ENCODE data around the gene CEMP1.

CEMP1 gene

GRCh38 chr16:2497116-2497630 is 34.0 kb downstream of the CEMP1 start:
- Histone ChIP-seq H3K4me1 (ENCODE audit: insufficient read depth, low read length, poor library complexity, severe bottlenecking) (no peaks in the 10 kb centered on the region), H3K4me2 (ENCODE audit: low read depth, low read length, poor library complexity, severe bottlenecking) (no peak overlapping the region), H4K20me1 (ENCODE audit: insufficient read depth, low read length, poor library complexity, severe bottlenecking) (no peaks in the 10 kb centered on the region), H3K9ac (ENCODE audit: low read depth, low read length, poor library complexity, severe bottlenecking) (no peak overlapping the region), H3K79me2 (ENCODE audit: insufficient read depth, low read length) (no peaks in the 10 kb centered on the region), H3K27me3 (ENCODE audit: insufficient read depth, low read length, poor library complexity, severe bottlenecking) (no peaks in the 10 kb centered on the region), H3K4me3 (ENCODE audit: low read length, poor library complexity, severe bottlenecking) (no peak overlapping the region), H3K36me3 (ENCODE audit: insufficient read depth, low read length) (no peaks in the 10 kb centered on the region; the same call in 1 of the 2 replicates), H3F3A (ENCODE audit: low read depth) (no peaks in the 10 kb centered on the region), H2AFZ (ENCODE audit: low read length) (no peak overlapping the region), H3K9me2 (replicated peaks; ENCODE audit: low read depth, low read length) (no peaks in the 10 kb centered on the region), H3K9me3 (ENCODE audit: insufficient read depth, low read depth, low read length) (no peaks in the 10 kb centered on the region)
- TF ChIP-seq EZH2phosphoT487 (IDR thresholded peaks at IDR 0.05; ENCODE audit: borderline replicate concordance) = no peak
- TF ChIP-seq, protein P1, sequence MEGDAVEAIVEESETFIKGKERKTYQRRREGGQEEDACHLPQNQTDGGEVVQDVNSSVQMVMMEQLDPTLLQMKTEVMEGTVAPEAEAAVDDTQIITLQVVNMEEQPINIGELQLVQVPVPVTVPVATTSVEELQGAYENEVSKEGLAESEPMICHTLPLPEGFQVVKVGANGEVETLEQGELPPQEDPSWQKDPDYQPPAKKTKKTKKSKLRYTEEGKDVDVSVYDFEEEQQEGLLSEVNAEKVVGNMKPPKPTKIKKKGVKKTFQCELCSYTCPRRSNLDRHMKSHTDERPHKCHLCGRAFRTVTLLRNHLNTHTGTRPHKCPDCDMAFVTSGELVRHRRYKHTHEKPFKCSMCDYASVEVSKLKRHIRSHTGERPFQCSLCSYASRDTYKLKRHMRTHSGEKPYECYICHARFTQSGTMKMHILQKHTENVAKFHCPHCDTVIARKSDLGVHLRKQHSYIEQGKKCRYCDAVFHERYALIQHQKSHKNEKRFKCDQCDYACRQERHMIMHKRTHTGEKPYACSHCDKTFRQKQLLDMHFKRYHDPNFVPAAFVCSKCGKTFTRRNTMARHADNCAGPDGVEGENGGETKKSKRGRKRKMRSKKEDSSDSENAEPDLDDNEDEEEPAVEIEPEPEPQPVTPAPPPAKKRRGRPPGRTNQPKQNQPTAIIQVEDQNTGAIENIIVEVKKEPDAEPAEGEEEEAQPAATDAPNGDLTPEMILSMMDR (conservative IDR thresholded peaks at IDR 0.05; ENCODE audit: low read length) = no peak

DNA sequence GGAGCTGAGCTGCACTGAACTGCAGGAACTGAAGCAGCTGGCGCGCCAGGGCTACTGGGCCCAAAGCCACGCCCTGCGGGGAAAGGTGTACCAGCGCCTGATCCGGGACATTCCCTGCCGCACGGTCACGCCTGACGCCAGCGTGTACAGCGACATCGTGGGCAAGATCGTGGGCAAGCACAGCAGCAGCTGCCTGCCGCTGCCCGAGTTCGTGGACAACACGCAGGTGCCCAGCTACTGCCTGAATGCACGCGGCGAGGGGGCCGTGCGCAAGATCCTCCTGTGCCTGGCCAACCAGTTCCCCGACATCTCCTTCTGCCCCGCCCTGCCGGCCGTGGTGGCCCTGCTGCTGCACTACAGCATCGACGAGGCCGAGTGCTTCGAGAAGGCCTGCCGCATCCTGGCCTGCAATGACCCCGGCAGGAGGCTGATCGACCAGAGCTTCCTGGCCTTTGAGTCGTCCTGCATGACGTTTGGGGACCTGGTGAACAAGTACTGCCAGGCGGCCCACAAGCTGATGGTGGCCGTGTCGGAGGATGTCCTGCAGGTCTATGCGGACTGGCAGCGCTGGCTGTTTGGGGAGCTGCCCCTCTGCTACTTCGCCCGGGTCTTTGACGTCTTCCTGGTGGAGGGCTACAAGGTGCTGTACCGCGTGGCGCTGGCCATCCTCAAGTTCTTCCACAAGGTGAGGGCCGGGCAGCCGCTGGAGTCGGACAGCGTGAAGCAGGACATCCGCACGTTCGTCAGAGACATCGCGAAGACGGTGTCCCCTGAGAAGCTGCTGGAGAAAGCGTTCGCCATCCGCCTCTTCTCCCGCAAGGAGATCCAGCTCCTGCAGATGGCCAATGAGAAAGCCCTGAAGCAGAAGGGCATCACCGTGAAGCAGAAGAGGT is 34.7 kb downstream of the CEMP1 start:
- Histone ChIP-seq H3K9me3 (ENCODE audit: insufficient read depth, low read depth, low read length) (no peaks in the 10 kb centered on the region), H3K4me1 (ENCODE audit: insufficient read depth, low read length, poor library complexity, severe bottlenecking) (no peaks in the 10 kb centered on the region), H3K9ac (ENCODE audit: low read depth, low read length, poor library complexity, severe bottlenecking) (no peak overlapping the region), H3K27me3 (ENCODE audit: insufficient read depth, low read length, poor library complexity, severe bottlenecking) (no peaks in the 10 kb centered on the region), H3F3A (ENCODE audit: low read depth) (no peaks in the 10 kb centered on the region), H3K79me2 (ENCODE audit: insufficient read depth, low read length) (no peaks in the 10 kb centered on the region), H3K9me2 (replicated peaks; ENCODE audit: low read depth, low read length) (no peaks in the 10 kb centered on the region), H3K4me3 (ENCODE audit: low read length, poor library complexity, severe bottlenecking) (no peak overlapping the region), H3K4me2 (ENCODE audit: low read depth, low read length, poor library complexity, severe bottlenecking) (no peak overlapping the region), H3K36me3 (ENCODE audit: insufficient read depth, low read length) (no peaks in the 10 kb centered on the region; the same call in 1 of the 2 replicates), H2AFZ (ENCODE audit: low read length) (no peak overlapping the region), H4K20me1 (ENCODE audit: insufficient read depth, low read length, poor library complexity, severe bottlenecking) (no peaks in the 10 kb centered on the region)
- TF ChIP-seq EZH2phosphoT487 (IDR thresholded peaks at IDR 0.05; ENCODE audit: borderline replicate concordance) = no peak
- TF ChIP-seq, protein P1 (conservative IDR thresholded peaks at IDR 0.05; ENCODE audit: low read length) = no peak

- Histone ChIP-seq H4K20me1 (ENCODE audit: insufficient read depth, low read length, poor library complexity, severe bottlenecking) (no peaks in the 10 kb centered on the region), H3K79me2 (ENCODE audit: insufficient read depth, low read length) (no peaks in the 10 kb centered on the region), H3K36me3 (ENCODE audit: insufficient read depth, low read length) (no peaks in the 10 kb centered on the region; the same call in 1 of the 2 replicates), H3K9ac (ENCODE audit: low read depth, low read length, poor library complexity, severe bottlenecking) (no peak overlapping the region), H3F3A (ENCODE audit: low read depth) (no peaks in the 10 kb centered on the region), H3K4me3 (ENCODE audit: low read length, poor library complexity, severe bottlenecking) (no peak overlapping the region), H3K27me3 (ENCODE audit: insufficient read depth, low read length, poor library complexity, severe bottlenecking) (no peaks in the 10 kb centered on the region), H3K4me1 (ENCODE audit: insufficient read depth, low read length, poor library complexity, severe bottlenecking) (no peaks in the 10 kb centered on the region), H3K9me2 (replicated peaks; ENCODE audit: low read depth, low read length) (no peaks in the 10 kb centered on the region), H3K4me2 (ENCODE audit: low read depth, low read length, poor library complexity, severe bottlenecking) (no peak overlapping the region), H3K9me3 (ENCODE audit: insufficient read depth, low read depth, low read length) (no peaks in the 10 kb centered on the region), H2AFZ (ENCODE audit: low read length) (no peak overlapping the region)
- TF ChIP-seq, protein P1 (conservative IDR thresholded peaks at IDR 0.05; ENCODE audit: low read length) = no peak
- no peak for TF ChIP-seq EZH2phosphoT487 (IDR thresholded peaks at IDR 0.05; ENCODE audit: borderline replicate concordance)
Observed at GRCh38 chr16:2495041-2495440, 36.2 kb downstream of the CEMP1 start.

All from Loucy (cell line).